Astrocyte (in vitro differentiated cells and primary cell): ENCODE data around the gene ARL5A. TPM values are rescaled to one million over a fixed set of nuclear protein-coding genes. Genes with fewer than 3 reads are reported as not detected.

Source experiments
- DNase-seq: peaks from one replicate; pipeline ENCODE4 v3.0.0-alpha.2; 2010; ENCODE audit warnings: low read depth
- FAIRE-seq: peaks from 2 replicates; lab custom pipeline; 2011; peaks lifted over from hg19 to GRCh38; lab: Jason Lieb, UNC
- H2AFZ ChIP-seq: 2 replicates; pipeline ENCODE4 v1.6.0; 2012; ENCODE audit warnings: low read depth, low read length, inconsistent platforms
- H3K27ac ChIP-seq: 2 replicates; pipeline ENCODE4 v1.5.1; 2011; ENCODE audit warnings: low read depth, low read length, inconsistent platforms
- H3K27me3 ChIP-seq: 2 replicates; pipeline ENCODE4 v1.6.0; 2011; ENCODE audit warnings: low read length, inconsistent platforms; ENCODE audit not compliant: insufficient read depth
- H3K36me3 ChIP-seq: 2 replicates; pipeline ENCODE4 v1.5.1; 2011; ENCODE audit warnings: low read length, inconsistent platforms; ENCODE audit not compliant: insufficient read depth
- H3K4me1 ChIP-seq: 2 replicates; pipeline ENCODE4 v1.5.1; 2011; ENCODE audit warnings: low read length, inconsistent platforms; ENCODE audit not compliant: insufficient read depth
- H3K4me2 ChIP-seq: 2 replicates; pipeline ENCODE4 v1.6.0; 2012; ENCODE audit warnings: low read length, inconsistent platforms
- H3K4me3 ChIP-seq: 2 replicates; pipeline ENCODE4 v1.5.1; 2011; ENCODE audit warnings: low read depth, mild to moderate bottlenecking, low read length, inconsistent platforms; ENCODE audit not compliant: insufficient read depth
- H3K79me2 ChIP-seq: 2 replicates; pipeline ENCODE4 v1.6.0; 2012; ENCODE audit warnings: mild to moderate bottlenecking, low read length, inconsistent platforms; ENCODE audit not compliant: insufficient read depth
- H3K9ac ChIP-seq: 2 replicates; pipeline ENCODE4 v1.6.0; 2012; ENCODE audit warnings: mild to moderate bottlenecking, low read length, inconsistent platforms
- H3K9me3 ChIP-seq: 2 replicates; pipeline ENCODE4 v1.5.1; 2012; ENCODE audit warnings: low read depth, mild to moderate bottlenecking, low read length, inconsistent platforms; ENCODE audit not compliant: insufficient read depth
- H4K20me1 ChIP-seq: 2 replicates; pipeline ENCODE4 v1.6.0; 2012; ENCODE audit warnings: low read length, inconsistent platforms; ENCODE audit not compliant: insufficient read depth
- H3K27ac Mint-ChIP-seq: one replicate; pipeline ENCODE4 v1.8.0; 2021; ENCODE audit warnings: mild to moderate bottlenecking, mixed read lengths; ENCODE audit not compliant: unreplicated experiment
- H3K27me3 Mint-ChIP-seq: one replicate; pipeline ENCODE4 v1.8.0; 2021; ENCODE audit warnings: low read depth, mixed read lengths; ENCODE audit not compliant: unreplicated experiment
- H3K36me3 Mint-ChIP-seq: one replicate; pipeline ENCODE4 v1.8.0; 2021; ENCODE audit warnings: low read depth, mixed read lengths; ENCODE audit not compliant: unreplicated experiment
- H3K4me1 Mint-ChIP-seq: one replicate; pipeline ENCODE4 v1.8.0; 2021; ENCODE audit warnings: low read depth, mixed read lengths; ENCODE audit not compliant: unreplicated experiment
- H3K4me3 Mint-ChIP-seq: one replicate; pipeline ENCODE4 v1.8.0; 2021; ENCODE audit warnings: mild to moderate bottlenecking, moderate library complexity, mixed read lengths; ENCODE audit not compliant: unreplicated experiment
- H3K9me3 Mint-ChIP-seq: one replicate; pipeline ENCODE4 v1.8.0; 2021; ENCODE audit warnings: mild to moderate bottlenecking, mixed read lengths; ENCODE audit not compliant: unreplicated experiment
- EZH2 ChIP-seq: IDR thresholded peaks from 2 replicates; pipeline ENCODE4 v1.6.1; 2012; ENCODE audit warnings: mild to moderate bottlenecking, low read length, inconsistent platforms; ENCODE audit not compliant: insufficient read depth
- total RNA-seq: library from RNA; stranded (reverse); gene quantifications from 2 replicates; pipeline ENCODE4 v1.2.1, GENCODE V29; 2021
- TF ChIP-seq, protein P1 (sequence below): IDR thresholded peaks from 2 replicates; pipeline ENCODE4 v1.5.1; 2011; ENCODE audit warnings: low read depth, mild to moderate bottlenecking, inconsistent platforms, low read length, moderate library complexity; ENCODE audit not compliant: insufficient read depth

Gene ARL5A
- total RNA-seq, 1 donor from 2014 or later: 69.7 TPM

DNA sequence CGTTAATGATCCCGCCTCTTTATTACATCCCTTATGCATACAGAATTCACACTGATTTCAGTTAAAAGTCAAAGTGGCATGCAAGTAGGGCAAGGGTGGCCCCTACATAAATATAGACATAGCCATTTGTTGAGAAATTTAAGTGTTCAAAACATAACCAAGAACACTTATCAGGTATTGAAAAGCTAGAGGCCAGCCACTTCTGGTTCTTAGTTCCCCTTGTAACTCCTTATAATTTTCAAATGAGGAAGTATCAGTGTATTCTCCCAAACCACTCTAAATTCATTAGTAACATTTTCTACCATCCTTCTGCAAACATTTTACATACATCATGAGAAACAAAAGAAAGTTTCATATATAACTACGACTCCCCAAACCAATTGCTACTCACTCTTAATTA is 5.8 kb upstream of the ARL5A start:
- no peaks in the 10 kb centered on the region for H3K27me3 ChIP-seq
- no peaks in the 10 kb centered on the region for H3K27me3 Mint-ChIP-seq
- H3K4me1 Mint-ChIP-seq: no peaks in the 10 kb centered on the region
- H3K4me1 ChIP-seq: no peaks in the 10 kb centered on the region
- no peaks in the 10 kb centered on the region for H3K9me3 Mint-ChIP-seq
- no peaks in the 10 kb centered on the region for H3K79me2 ChIP-seq
- DNase-seq (no peak), FAIRE-seq (no peak)
- H3K4me3 ChIP-seq: no peak overlapping the region
- TF ChIP-seq, protein P1, sequence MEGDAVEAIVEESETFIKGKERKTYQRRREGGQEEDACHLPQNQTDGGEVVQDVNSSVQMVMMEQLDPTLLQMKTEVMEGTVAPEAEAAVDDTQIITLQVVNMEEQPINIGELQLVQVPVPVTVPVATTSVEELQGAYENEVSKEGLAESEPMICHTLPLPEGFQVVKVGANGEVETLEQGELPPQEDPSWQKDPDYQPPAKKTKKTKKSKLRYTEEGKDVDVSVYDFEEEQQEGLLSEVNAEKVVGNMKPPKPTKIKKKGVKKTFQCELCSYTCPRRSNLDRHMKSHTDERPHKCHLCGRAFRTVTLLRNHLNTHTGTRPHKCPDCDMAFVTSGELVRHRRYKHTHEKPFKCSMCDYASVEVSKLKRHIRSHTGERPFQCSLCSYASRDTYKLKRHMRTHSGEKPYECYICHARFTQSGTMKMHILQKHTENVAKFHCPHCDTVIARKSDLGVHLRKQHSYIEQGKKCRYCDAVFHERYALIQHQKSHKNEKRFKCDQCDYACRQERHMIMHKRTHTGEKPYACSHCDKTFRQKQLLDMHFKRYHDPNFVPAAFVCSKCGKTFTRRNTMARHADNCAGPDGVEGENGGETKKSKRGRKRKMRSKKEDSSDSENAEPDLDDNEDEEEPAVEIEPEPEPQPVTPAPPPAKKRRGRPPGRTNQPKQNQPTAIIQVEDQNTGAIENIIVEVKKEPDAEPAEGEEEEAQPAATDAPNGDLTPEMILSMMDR: no peak
- no peak for TF ChIP-seq EZH2
- no peaks in the 10 kb centered on the region for H3K36me3 ChIP-seq
- no peaks in the 10 kb centered on the region for H4K20me1 ChIP-seq
- H3K4me3 Mint-ChIP-seq: no peak overlapping the region
- no peak overlapping the region for H3K27ac ChIP-seq
- H3K27ac Mint-ChIP-seq: no peak overlapping the region
- no peaks in the 10 kb centered on the region for H3K9me3 ChIP-seq
- H3K9ac ChIP-seq: no peak overlapping the region
- no peak overlapping the region for H3K4me2 ChIP-seq
- H3K36me3 Mint-ChIP-seq: no peaks in the 10 kb centered on the region
- no peak overlapping the region for H2AFZ ChIP-seq

DNA sequence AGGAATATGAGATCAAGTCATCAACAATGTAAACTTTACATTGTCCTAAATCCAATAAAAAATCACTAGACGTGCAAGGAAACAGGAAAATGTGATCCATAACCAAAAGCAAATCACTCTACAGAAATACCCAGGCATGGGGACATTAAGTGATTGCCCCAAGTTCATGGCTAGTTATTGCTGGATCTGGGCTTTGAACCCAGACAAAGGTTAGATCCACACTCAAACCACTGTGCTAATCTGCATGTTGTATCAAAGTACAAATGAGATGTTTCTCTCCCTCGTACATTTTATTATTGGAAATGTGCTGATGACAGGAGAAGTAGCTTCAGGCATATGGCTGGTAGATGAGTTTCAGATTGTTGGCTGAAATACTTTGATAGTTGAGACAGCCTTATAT is 2.7 kb upstream of the ARL5A start:
- Histone ChIP-seq H4K20me1 (peaks cover 18% of the 10 kb centered on the region), H3K9me3 (no peaks in the 10 kb centered on the region), H3K4me1 (peaks cover 15% of the 10 kb centered on the region), H3K27me3 (no peaks in the 10 kb centered on the region), H3K4me2 (no peak overlapping the region), H3K9ac (no peak overlapping the region), H2AFZ (no peak overlapping the region), H3K36me3 (no peaks in the 10 kb centered on the region), H3K4me3 (no peak overlapping the region), H3K27ac (no peak overlapping the region), H3K79me2 (peaks cover 23% of the 10 kb centered on the region)
- Mint-ChIP-seq H3K4me3 (no peak overlapping the region), H3K4me1 (peaks cover 5% of the 10 kb centered on the region), H3K9me3 (no peaks in the 10 kb centered on the region), H3K27ac (no peak overlapping the region), H3K27me3 (no peaks in the 10 kb centered on the region), H3K36me3 (no peaks in the 10 kb centered on the region)
- FAIRE-seq (no peak), DNase-seq (no peak)
- TF ChIP-seq EZH2: no peak
- TF ChIP-seq, protein P1: no peak

DNA sequence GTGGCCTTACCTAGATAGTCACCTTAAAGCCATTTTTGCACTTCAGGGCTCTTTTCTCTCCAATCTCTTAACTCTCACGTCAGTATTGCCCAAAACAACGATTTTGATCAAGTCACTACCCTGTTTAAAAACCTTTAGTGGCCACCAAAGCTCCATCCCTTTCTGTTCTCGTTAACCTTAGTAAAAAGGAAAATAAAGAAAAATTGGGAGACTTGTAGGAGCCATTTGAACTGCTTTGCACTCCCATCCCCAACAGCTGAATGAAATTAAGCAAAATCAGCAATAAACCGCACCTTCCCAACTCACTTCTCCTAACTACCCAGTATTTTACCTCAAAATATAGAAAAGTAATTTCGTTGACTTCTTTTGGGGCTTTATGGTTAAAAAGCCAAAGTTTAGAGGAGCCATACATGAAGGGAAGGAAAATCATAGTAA is 686 bp upstream of the ARL5A start:
- DNase-seq (no peak), FAIRE-seq (no peak)
- peak overlapping the region; percentile 96 for H3K9ac ChIP-seq
- Mint-ChIP-seq H3K9me3 (no peaks in the 10 kb centered on the region), H3K4me3 (peak overlapping the region; percentile 80), H3K36me3 (no peaks in the 10 kb centered on the region), H3K27me3 (no peaks in the 10 kb centered on the region), H3K4me1 (peaks cover 17% of the 10 kb centered on the region), H3K27ac (peak overlapping the region; percentile 43)
- peak overlapping the region; percentile 90 for H2AFZ ChIP-seq
- H3K27me3 ChIP-seq: no peaks in the 10 kb centered on the region
- H3K4me1 ChIP-seq: peaks cover 15% of the 10 kb centered on the region
- peaks cover 43% of the 10 kb centered on the region for H3K79me2 ChIP-seq
- TF ChIP-seq, protein P1: no peak
- no peak for TF ChIP-seq EZH2
- peaks cover 38% of the 10 kb centered on the region for H4K20me1 ChIP-seq
- no peaks in the 10 kb centered on the region for H3K9me3 ChIP-seq
- H3K4me2 ChIP-seq: peak overlapping the region; percentile 87
- no peaks in the 10 kb centered on the region for H3K36me3 ChIP-seq
- peak overlapping the region; percentile 99 for H3K4me3 ChIP-seq
- peak overlapping the region; percentile 83 for H3K27ac ChIP-seq
